HG03045 (cell line): ENCODE results near the gene NEU2.
A peak's percentile ranks its signal among the peaks of the same experiment; 100 is the strongest.

ENCODE experiments used
- ATAC-seq: cut with Tn5 transposase; IDR thresholded peaks from one replicate; pipeline ENCODE4 v1.9.1; 2021; ENCODE audit warnings: mild to moderate bottlenecking, moderate library complexity; ENCODE audit not compliant: unreplicated experiment

Gene NEU2

GRCh38 chr2:233075141-233075965 lies 42.9 kb downstream of the NEU2 start:
- peak; percentile 22 for ATAC-seq

GRCh38 chr2:233075966-233076339 lies 43.5 kb downstream of the NEU2 start:
- peak; percentile 58 for ATAC-seq

GRCh38 chr2:233076749-233077148 lies 44.3 kb downstream of the NEU2 start:
- ATAC-seq, result no peak

DNA sequence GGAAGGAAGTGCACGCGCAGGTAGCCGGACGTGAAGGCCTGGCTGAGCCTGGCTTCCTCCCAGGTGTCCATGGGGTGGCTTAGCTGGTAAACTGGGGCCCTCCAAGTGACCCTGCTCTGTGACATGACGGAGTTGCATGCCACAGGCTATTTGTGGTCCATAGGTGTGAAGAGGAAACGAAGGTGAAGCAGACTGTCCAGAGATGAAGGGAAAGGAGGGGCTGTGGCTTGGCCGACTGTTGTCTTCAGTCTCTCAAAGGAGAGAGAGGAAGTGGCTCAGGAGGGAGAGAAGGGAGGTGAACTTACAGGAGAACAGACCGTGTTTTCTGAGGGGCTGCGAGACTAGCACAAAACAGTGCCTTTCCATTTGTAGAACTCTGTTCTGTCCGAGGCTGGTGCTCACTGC lies 47.0 kb downstream of the NEU2 start:
- ATAC-seq, result no peak

- no peak for ATAC-seq
Measured at GRCh38 chr2:233079953-233080835, 47.7 kb downstream of the NEU2 start.

GRCh38 chr2:233080836-233081229 lies 48.4 kb downstream of the NEU2 start:
- ATAC-seq, result no peak

DNA sequence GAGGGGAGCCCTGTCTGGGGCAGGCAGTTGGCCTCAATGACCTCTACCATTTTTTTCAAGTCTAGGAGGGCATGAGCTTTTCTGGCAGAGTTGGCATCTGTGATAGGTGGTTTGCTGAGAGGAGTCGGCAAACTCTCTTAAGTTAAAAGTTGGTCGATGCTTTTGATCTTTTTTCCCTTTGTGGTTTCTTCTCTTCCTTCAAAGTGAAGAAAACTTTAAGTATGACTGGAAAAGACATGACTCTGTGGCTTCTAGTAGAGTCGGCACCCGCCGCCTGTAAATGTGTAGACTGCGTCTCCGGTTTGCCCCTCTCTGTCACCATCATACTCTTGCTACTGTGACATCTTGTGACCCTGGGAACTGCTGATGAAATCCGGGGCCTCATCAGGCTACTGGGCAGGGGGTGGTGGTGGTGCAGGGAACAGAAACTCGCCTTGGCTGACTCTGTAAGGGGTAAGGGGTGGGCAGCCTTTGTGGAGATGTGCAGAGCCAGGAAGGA lies 48.8 kb downstream of the NEU2 start:
- ATAC-seq, result no peak

DNA sequence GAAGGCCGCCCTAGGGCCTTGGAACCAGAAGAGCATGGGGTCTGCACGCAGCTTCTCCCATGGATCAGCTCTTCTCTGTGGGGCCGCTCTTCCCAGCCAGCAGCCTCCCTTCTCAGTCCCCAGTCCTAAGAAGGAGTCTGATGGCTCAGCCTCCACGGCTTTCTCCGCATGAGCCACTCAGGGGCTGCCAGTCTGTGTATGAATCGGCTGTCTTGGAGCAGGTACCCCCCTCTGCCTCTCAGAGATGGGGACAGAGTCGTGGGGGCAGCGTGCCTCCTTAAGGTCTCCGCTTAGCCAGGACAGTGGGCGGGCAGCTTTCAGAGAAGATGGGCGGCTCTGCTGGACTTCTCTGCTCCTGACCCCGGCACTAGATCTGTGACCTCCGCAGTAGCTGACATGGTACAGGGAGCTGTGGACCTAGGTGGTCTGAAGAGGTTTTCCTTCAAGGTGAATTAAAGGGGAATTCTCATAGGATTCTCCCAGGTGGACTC lies 49.3 kb downstream of the NEU2 start:
- no peak for ATAC-seq

GRCh38 chr2:233082222-233082930 lies 49.9 kb downstream of the NEU2 start:
- ATAC-seq, result peak; percentile 42

DNA sequence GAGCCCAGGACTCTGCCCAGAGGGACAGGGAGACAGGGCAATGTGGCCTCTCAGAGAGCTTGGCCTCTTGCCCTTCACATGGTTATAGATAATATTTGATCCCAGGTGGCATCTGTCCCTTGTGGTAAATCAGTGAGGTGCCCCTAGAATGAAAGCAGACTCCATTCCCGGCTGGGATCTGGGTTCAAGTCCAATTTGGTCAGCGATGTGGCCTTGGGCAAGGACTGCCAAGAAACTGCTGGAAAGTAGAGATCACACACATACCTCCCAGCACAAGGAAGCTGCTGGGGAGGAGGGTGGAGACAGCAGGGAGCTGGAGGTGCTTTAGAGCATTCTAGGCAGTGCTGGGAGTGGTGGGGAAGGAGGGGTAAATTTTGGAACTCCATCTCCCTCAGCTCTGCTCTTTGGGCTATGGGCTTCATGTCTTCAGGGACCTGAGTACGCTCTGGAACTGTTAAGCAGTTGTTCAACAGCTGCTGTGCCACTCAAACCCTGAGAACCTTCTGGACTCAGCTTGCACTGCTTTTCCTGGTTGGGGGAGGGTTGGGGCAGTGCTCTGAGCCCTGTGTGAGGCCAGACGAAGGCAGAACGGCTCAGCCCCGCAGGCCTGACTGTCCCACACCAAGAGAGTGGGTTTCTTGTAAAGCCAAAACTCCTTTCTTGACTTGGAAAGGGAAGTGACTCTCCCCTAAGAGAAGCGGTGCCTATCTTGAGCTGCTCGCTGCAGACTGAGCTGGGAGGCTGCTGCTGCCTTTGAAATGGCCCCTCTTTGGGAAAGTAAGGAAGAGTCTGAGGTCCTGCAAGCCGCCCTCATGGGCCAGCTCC lies 50.7 kb downstream of the NEU2 start:
- ATAC-seq, result no peak

DNA sequence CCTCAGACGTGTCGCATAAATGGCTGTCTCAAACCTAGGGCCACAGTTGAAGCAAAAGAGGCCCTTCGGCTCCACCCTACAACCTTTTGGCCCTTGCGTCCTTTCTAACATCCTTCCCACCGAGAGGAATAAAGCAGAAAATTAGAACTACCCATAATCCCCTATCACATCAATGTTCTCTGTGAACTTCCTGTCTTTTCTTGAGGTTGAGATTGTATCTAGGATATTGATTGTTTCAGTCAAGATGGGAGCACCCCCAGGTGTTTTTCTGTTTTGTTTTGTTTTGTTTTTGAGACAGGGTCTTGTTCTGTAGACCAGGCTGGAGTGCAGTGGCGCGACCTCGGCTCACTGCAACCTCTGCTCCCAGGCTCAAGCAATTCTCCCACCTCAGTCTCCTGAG lies 51.3 kb downstream of the NEU2 start:
- ATAC-seq, result no peak

DNA sequence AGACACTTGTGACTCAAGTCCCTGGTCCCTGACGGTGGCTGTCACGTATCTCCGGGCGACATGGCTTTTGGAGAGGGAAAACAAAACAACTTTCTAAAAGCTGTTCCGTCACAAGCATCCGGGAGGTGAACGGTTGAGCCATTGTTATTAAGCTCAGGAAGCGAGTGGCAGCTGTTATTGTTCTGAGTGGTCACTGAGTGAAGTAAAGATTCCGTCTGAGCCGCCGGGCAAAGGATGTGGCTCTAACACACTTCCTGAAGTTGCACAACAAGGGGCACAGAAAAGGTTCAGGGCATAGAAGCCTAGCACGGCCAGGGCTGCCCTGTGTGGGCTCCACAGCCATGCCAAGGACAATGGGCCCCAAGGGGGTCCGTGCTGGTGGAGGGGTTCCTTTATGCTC lies 52.0 kb downstream of the NEU2 start:
- no peak for ATAC-seq
